DOHH2 (cell line): ENCODE measurements around the gene SLC34A3.

ENCODE experiments used
- EZH2phosphoT487 ChIP-seq: fragments of 200-600 bp; sonication (generic); IDR thresholded peaks from 2 replicates; pipeline ENCODE4 v1.6.1; 2017; ENCODE audit warnings: borderline replicate concordance, mild to moderate bottlenecking, antibody characterized with exemption, low read length, moderate library complexity, mixed read lengths
- TF ChIP-seq, protein P1 (sequence below): fragments of 200-600 bp; sonication (generic); IDR thresholded peaks from one replicate; pipeline ENCODE4 v1.5.1; 2014; ENCODE audit warnings: antibody characterized with exemption, mild to moderate bottlenecking, low read depth, low read length; ENCODE audit not compliant: poor library complexity, severe bottlenecking

DNA sequence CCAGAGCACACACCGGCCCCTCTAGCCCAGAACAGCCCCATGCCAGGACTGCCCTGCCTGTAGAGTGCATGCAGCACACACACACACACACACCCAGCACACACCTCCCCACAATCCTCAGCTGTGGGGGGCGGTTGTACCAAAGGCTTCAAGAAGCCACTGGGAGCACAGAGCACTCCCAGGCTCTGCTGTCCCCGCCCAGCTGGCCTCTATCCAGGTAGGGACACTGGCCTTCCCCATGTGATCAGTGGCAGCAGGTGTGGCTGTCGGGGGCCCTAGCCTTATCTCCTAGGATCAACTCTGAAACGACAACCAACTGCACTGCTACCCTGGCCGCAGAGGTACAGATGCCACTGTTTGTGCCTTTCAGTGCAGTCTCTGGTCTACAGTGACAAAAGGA, 44.3 kb upstream of the SLC34A3 start:
- TF ChIP-seq, protein P1, sequence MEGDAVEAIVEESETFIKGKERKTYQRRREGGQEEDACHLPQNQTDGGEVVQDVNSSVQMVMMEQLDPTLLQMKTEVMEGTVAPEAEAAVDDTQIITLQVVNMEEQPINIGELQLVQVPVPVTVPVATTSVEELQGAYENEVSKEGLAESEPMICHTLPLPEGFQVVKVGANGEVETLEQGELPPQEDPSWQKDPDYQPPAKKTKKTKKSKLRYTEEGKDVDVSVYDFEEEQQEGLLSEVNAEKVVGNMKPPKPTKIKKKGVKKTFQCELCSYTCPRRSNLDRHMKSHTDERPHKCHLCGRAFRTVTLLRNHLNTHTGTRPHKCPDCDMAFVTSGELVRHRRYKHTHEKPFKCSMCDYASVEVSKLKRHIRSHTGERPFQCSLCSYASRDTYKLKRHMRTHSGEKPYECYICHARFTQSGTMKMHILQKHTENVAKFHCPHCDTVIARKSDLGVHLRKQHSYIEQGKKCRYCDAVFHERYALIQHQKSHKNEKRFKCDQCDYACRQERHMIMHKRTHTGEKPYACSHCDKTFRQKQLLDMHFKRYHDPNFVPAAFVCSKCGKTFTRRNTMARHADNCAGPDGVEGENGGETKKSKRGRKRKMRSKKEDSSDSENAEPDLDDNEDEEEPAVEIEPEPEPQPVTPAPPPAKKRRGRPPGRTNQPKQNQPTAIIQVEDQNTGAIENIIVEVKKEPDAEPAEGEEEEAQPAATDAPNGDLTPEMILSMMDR = no peak
- no peak for TF ChIP-seq EZH2phosphoT487
